ENCODE results near the gene MAP4. TPM values are rescaled to one million over a fixed set of nuclear protein-coding genes. Genes with fewer than 3 reads are reported as not detected.
"Not testable (repeated sequence)": the region's sequence is repeated elsewhere in the genome, so short reads cannot be mapped to it uniquely, and the experiment has no call there.

Gene MAP4
- total and polyA plus RNA-seq, 2 of the 13 experiments (the other 11 are each of a cell fraction or from before 2014, with no cell fraction given): 33.1 to 38.7 TPM

DNA sequence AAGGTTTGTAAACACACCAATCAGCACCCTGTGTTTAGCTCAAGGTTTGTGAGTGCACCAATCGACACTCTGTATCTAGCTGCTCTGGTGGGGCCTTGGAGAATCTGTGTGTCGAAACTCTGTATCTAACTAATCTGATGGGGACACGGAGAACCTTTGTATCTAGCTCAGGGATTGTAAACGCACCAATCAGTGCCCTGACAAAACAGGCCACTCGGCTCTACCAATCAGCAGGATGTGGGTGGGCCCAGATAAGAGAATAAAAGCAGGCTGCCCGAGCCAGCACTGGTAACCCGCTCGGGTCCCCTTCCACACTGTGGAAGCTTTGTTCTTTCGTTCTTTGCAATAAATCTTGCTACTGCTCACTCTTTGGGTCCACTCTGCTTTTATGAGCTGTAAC, 128.2 kb downstream of the MAP4 start:
- H3K27ac ChIP-seq (ENCODE audit: extremely low read length, insufficient read depth, low read length); in situ Hi-C loops (cut with HindIII; ENCODE audit: extremely low pct_ligation_motif_present, low pct_unique_long_range_greater_than_20kb); H3K4me2 ChIP-seq (ENCODE audit: low read depth, low read length); CTCF ChIA-PET (ENCODE audit: low intra/inter-chr PET ratio, low total read pairs); H3K9ac ChIP-seq (ENCODE audit: insufficient read depth, low read depth, low read length); H2AFZ ChIP-seq (ENCODE audit: low read length); POLR2A ChIA-PET; H3K9me3 ChIP-seq (ENCODE audit: low read length); intact Hi-C loops (cut with micrococcal nuclease; ENCODE audit: unreplicated experiment); H4K20me1 ChIP-seq (ENCODE audit: insufficient read depth, low read length); H3K4me3 ChIP-seq (replicated peaks in 1 of 3; ENCODE audit: insufficient read depth in 1 of 3, low read depth in 2 of 3, low read length in 3 of 3); H3K79me2 ChIP-seq (ENCODE audit: insufficient read depth, low read length); ATAC-seq; H3K4me1 ChIP-seq (ENCODE audit: insufficient read depth, low read length); H3K27me3 ChIP-seq (ENCODE audit: control insufficient read depth in 1 of 2, insufficient read depth in 2 of 2, low read length in 2 of 2); BruUV-seq (replicated peaks); FAIRE-seq; DNase-seq (ENCODE audit: low spot score): not testable (repeated sequence)
- WGBS (ENCODE audit: low lambda C conversion rate): 97% methylated on average over 8 of the region's 9 CpGs
- H3K36me3 ChIP-seq (replicated peaks in 1 of 2; ENCODE audit: control insufficient read depth in 1 of 2, insufficient read depth in 2 of 2, low read length in 2 of 2): peaks cover 13 to 42% of the 10 kb centered on the region in 2 experiments
- peak; percentile 52 for TF ChIP-seq NFYB (CRISPR knock-in tag; IDR thresholded peaks at IDR 0.05)

DNA sequence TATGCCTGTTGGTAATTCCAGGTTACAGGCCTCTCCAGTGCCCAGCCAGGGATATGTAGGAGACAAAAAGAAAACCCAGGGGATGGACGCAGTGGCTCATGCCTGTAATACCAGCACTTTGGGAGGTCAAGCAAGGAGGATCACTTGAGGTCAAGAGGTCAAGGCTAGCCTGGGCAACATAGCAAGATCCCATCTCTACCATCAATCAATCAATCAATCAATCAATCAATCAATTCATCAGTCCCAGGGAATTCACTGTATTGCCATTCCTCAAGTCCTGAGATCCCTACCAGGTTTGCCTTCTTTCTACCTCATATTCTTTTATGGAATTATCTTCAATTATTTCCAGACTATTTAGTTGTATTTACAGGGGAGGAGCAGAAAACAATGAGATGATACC, 131.0 kb downstream of the MAP4 start:
- Histone ChIP-seq H4K20me1 (ENCODE audit: insufficient read depth, low read length) (no peaks in the 10 kb centered on the region), H3K27me3 (ENCODE audit: control insufficient read depth in 1 of 2, insufficient read depth in 2 of 2, low read length in 2 of 2) (no peaks in the 10 kb centered on the region; a peak in 1 of 5 replicates), H3K79me2 (ENCODE audit: insufficient read depth, low read length) (no peaks in the 10 kb centered on the region), H3K9ac (ENCODE audit: insufficient read depth, low read depth, low read length) (no peak overlapping the region), H2AFZ (ENCODE audit: low read length) (no peak overlapping the region), H3K27ac (ENCODE audit: extremely low read length, insufficient read depth, low read length) (no peak overlapping the region), H3K4me3 (replicated peaks in 1 of 3; ENCODE audit: insufficient read depth in 1 of 3, low read depth in 2 of 3, low read length in 3 of 3) (no peak overlapping the region), H3K9me3 (ENCODE audit: low read length) (no peaks in the 10 kb centered on the region), H3K36me3 (replicated peaks in 1 of 2; ENCODE audit: control insufficient read depth in 1 of 2, insufficient read depth in 2 of 2, low read length in 2 of 2) (peaks cover 4 to 18% of the 10 kb centered on the region in 2 experiments; a peak in 4 of 5 replicates), H3K4me2 (ENCODE audit: low read depth, low read length) (no peak overlapping the region), H3K4me1 (ENCODE audit: insufficient read depth, low read length) (no peaks in the 10 kb centered on the region)
- DNase-seq (ENCODE audit: low spot score) (no peak), FAIRE-seq (no peak), ATAC-seq (no peak)
- TF ChIP-seq, protein P1, sequence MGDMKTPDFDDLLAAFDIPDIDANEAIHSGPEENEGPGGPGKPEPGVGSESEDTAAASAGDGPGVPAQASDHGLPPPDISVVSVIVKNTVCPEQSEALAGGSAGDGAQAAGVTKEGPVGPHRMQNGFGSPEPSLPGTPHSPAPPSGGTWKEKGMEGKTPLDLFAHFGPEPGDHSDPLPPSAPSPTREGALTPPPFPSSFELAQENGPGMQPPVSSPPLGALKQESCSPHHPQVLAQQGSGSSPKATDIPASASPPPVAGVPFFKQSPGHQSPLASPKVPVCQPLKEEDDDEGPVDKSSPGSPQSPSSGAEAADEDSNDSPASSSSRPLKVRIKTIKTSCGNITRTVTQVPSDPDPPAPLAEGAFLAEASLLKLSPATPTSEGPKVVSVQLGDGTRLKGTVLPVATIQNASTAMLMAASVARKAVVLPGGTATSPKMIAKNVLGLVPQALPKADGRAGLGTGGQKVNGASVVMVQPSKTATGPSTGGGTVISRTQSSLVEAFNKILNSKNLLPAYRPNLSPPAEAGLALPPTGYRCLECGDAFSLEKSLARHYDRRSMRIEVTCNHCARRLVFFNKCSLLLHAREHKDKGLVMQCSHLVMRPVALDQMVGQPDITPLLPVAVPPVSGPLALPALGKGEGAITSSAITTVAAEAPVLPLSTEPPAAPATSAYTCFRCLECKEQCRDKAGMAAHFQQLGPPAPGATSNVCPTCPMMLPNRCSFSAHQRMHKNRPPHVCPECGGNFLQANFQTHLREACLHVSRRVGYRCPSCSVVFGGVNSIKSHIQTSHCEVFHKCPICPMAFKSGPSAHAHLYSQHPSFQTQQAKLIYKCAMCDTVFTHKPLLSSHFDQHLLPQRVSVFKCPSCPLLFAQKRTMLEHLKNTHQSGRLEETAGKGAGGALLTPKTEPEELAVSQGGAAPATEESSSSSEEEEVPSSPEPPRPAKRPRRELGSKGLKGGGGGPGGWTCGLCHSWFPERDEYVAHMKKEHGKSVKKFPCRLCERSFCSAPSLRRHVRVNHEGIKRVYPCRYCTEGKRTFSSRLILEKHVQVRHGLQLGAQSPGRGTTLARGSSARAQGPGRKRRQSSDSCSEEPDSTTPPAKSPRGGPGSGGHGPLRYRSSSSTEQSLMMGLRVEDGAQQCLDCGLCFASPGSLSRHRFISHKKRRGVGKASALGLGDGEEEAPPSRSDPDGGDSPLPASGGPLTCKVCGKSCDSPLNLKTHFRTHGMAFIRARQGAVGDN (CRISPR knock-in tag; IDR thresholded peaks at IDR 0.05): no peak
- TF ChIP-seq ZNF121 (CRISPR knock-in tag; IDR thresholded peaks at IDR 0.05) (peak; percentile 85), NR2F6 (IDR thresholded peaks at IDR 0.05) (peak; percentile 39; the same call in 1 of the 2 replicates), NR2F6 (CRISPR knock-in tag; IDR thresholded peaks at IDR 0.05) (no peak)
- intact Hi-C loops (cut with micrococcal nuclease; ENCODE audit: unreplicated experiment): no loop called here
- in situ Hi-C loops (cut with HindIII; ENCODE audit: extremely low pct_ligation_motif_present, low pct_unique_long_range_greater_than_20kb): no loop called here
- POLR2A ChIA-PET: no interaction called here
- CTCF ChIA-PET (ENCODE audit: low intra/inter-chr PET ratio, low total read pairs): no interaction called here
- no TSS peak for BruUV-seq (replicated peaks)
- 100% methylated on average over 1 of the region's 1 CpG for WGBS (ENCODE audit: low lambda C conversion rate)
